Glutamatergic neuron (in vitro differentiated cells): ENCODE data around the gene SPATA31C1. TPM values are rescaled to one million over a fixed set of nuclear protein-coding genes. Genes with fewer than 3 reads are reported as not detected.
"Not testable (repeated sequence)": the region's sequence is repeated elsewhere in the genome, so short reads cannot be mapped to it uniquely, and the experiment has no call there.

ENCODE experiments used
- DNase-seq: peaks from one replicate; pipeline ENCODE4 v3.0.0; 2022
- H3K27ac Mint-ChIP-seq: one replicate; pipeline ENCODE4 v1.8.0; 2020; ENCODE audit warnings: mild to moderate bottlenecking, mixed read lengths, inconsistent platforms; ENCODE audit not compliant: unreplicated experiment
- H3K27me3 Mint-ChIP-seq: one replicate; pipeline ENCODE4 v1.8.0; 2020; ENCODE audit warnings: mild to moderate bottlenecking, moderate library complexity, mixed read lengths, inconsistent platforms; ENCODE audit not compliant: unreplicated experiment
- H3K36me3 Mint-ChIP-seq: one replicate; pipeline ENCODE4 v1.8.0; 2020; ENCODE audit warnings: mild to moderate bottlenecking, mixed read lengths, inconsistent platforms; ENCODE audit not compliant: unreplicated experiment
- H3K4me1 Mint-ChIP-seq: one replicate; pipeline ENCODE4 v1.8.0; 2020; ENCODE audit warnings: mild to moderate bottlenecking, low read depth, mixed read lengths, inconsistent platforms; ENCODE audit not compliant: unreplicated experiment
- H3K4me3 Mint-ChIP-seq: one replicate; pipeline ENCODE4 v1.8.0; 2020; ENCODE audit warnings: mild to moderate bottlenecking, mixed read lengths, inconsistent platforms; ENCODE audit not compliant: unreplicated experiment
- H3K9me3 Mint-ChIP-seq: one replicate; pipeline ENCODE4 v1.8.0; 2020; ENCODE audit warnings: mild to moderate bottlenecking, moderate library complexity, mixed read lengths, inconsistent platforms; ENCODE audit not compliant: unreplicated experiment
- CTCF ChIP-seq: fragments of 200-600 bp; sonication (generic); IDR thresholded peaks from one replicate; pipeline ENCODE4 v1.5.0; 2021; ENCODE audit not compliant: partially characterized antibody, unreplicated experiment
- long read RNA-seq: library from polyadenylated mRNA; unstranded; transcript quantifications from one replicate; pipeline ENCODE4 v2.0.0, GENCODE V29; 2020; ENCODE audit not compliant: unreplicated experiment
- total RNA-seq: library from RNA; stranded (reverse); fragmentation: NEBNext Ultra II Directional; extraction: Animal tissue kit (Norgen Biotek cat#: 25700); gene quantifications from one replicate; pipeline ENCODE4 v1.2.1, GENCODE V29; 2021; ENCODE audit not compliant: unreplicated experiment

Gene SPATA31C1
- not detected for total RNA-seq
- long read RNA-seq: 0 reads

GRCh38 chr9:87917662-87918061 lies at the start of gene SPATA31C1:
Gene SPATA31C1 (plus strand): TSS chr9:87917962.
- H3K36me3 Mint-ChIP-seq, H3K4me3 Mint-ChIP-seq, H3K27me3 Mint-ChIP-seq, H3K4me1 Mint-ChIP-seq, DNase-seq, H3K9me3 Mint-ChIP-seq, H3K27ac Mint-ChIP-seq: not testable (repeated sequence)

GRCh38 chr9:87868175-87868574 lies 49.6 kb upstream of the SPATA31C1 start:
- TF ChIP-seq CTCF: no peak
- DNase-seq: no peak
- Mint-ChIP-seq H3K9me3 (peaks cover 10% of the 10 kb centered on the region), H3K27ac (no peak overlapping the region), H3K4me1 (peaks cover 8% of the 10 kb centered on the region), H3K27me3 (peaks cover 8% of the 10 kb centered on the region), H3K36me3 (peaks cover 4% of the 10 kb centered on the region), H3K4me3 (no peak overlapping the region)

GRCh38 chr9:87868635-87869034 lies 49.1 kb upstream of the SPATA31C1 start:
- DNase-seq: no peak
- no peak overlapping the region for H3K27ac Mint-ChIP-seq
- no peak for TF ChIP-seq CTCF
- H3K4me1 Mint-ChIP-seq: peaks cover 8% of the 10 kb centered on the region
- no peak overlapping the region for H3K4me3 Mint-ChIP-seq
- H3K36me3 Mint-ChIP-seq: peaks cover 4% of the 10 kb centered on the region
- peaks cover 8% of the 10 kb centered on the region for H3K27me3 Mint-ChIP-seq
- H3K9me3 Mint-ChIP-seq: peaks cover 10% of the 10 kb centered on the region

GRCh38 chr9:87869082-87869481 lies 48.7 kb upstream of the SPATA31C1 start:
- no peak for TF ChIP-seq CTCF
- H3K9me3 Mint-ChIP-seq: peaks cover 10% of the 10 kb centered on the region
- H3K4me3 Mint-ChIP-seq: no peak overlapping the region
- no peak for DNase-seq
- peaks cover 8% of the 10 kb centered on the region for H3K4me1 Mint-ChIP-seq
- H3K27ac Mint-ChIP-seq: no peak overlapping the region
- H3K27me3 Mint-ChIP-seq: peaks cover 8% of the 10 kb centered on the region
- H3K36me3 Mint-ChIP-seq: peaks cover 4% of the 10 kb centered on the region

- H3K9me3 Mint-ChIP-seq: peaks cover 12% of the 10 kb centered on the region
- no peak for TF ChIP-seq CTCF
- H3K27me3 Mint-ChIP-seq: peaks cover 11% of the 10 kb centered on the region
- no peak for DNase-seq
- H3K4me1 Mint-ChIP-seq: peaks cover 8% of the 10 kb centered on the region
- no peak overlapping the region for H3K4me3 Mint-ChIP-seq
- no peak overlapping the region for H3K27ac Mint-ChIP-seq
- H3K36me3 Mint-ChIP-seq: peaks cover 6% of the 10 kb centered on the region
These were observed 46.2 kb upstream of the SPATA31C1 start for GRCh38 chr9:87871425-87872078.
